ENCODE data around the gene TMTC3.

Gene TMTC3

DNA sequence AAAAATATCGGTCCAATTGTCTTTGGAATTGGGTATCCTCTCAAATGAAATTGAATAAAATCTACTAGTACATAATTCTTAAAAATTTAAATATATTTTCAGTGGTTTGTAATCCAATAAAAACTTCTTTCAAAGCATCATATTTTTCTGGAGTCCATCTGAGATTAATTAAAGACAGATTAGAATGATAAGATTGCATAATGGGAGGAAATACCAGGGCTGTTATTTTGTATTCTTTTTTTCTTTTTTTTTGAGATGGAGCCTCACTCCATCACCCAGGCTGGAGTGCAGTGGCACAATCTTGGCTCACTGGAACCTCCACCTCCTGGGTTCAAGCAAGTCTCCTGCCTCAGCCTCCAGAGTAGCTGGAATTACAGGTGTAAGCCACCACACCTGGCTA lies 103.8 kb downstream of the TMTC3 start:
- no peaks in the 10 kb centered on the region for H3K27me3 ChIP-seq (ENCODE audit: low read depth)
- DNase-seq (ENCODE audit: low spot score in 2 of 2), result no peak
- peaks cover 9% of the 10 kb centered on the region for H3K4me1 ChIP-seq
- H3K9me3 ChIP-seq, result no peaks in the 10 kb centered on the region
- no peak overlapping the region for H3K4me3 ChIP-seq
- H3K36me3 ChIP-seq (replicated peaks), result no peaks in the 10 kb centered on the region
- in situ Hi-C loops (cut with MboI; ENCODE audit: low sequenced_read_pairs), result no loop called here

GRCh38 chr12:88247241-88247643 lies 105.1 kb downstream of the TMTC3 start:
- no peak for DNase-seq (ENCODE audit: low spot score in 2 of 2)
- H3K27me3 ChIP-seq (ENCODE audit: low read depth), result no peaks in the 10 kb centered on the region
- H3K4me1 ChIP-seq, result peaks cover 9% of the 10 kb centered on the region
- in situ Hi-C loops (cut with MboI; ENCODE audit: low sequenced_read_pairs), result no loop called here
- no peak overlapping the region for H3K4me3 ChIP-seq
- H3K9me3 ChIP-seq, result no peaks in the 10 kb centered on the region
- H3K36me3 ChIP-seq (replicated peaks), result no peaks in the 10 kb centered on the region

DNA sequence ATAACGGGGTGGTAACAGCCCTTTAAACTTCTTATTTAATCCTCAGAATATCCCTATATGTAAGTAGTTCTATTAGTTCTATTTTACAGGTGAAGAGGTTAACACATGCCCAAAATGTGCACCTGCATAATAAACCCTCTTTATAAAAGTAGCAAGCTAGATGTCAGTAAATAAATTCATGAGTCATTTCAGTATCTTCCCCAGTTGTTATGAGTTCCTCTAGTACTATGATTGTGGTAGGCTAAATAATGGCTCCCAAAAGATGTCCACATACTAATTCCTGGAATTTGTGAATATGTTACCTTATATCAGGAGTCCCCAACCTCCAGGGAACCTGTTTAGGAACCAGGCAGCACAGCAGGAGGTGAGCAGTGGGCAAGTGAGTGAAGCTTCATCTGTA lies 106.5 kb downstream of the TMTC3 start:
- H3K4me3 ChIP-seq, result no peak overlapping the region
- DNase-seq (ENCODE audit: low spot score in 2 of 2), result no peak
- H3K9me3 ChIP-seq, result no peaks in the 10 kb centered on the region
- H3K4me1 ChIP-seq, result peaks cover 9% of the 10 kb centered on the region
- in situ Hi-C loops (cut with MboI; ENCODE audit: low sequenced_read_pairs), result no loop called here
- H3K27me3 ChIP-seq (ENCODE audit: low read depth), result no peaks in the 10 kb centered on the region
- H3K36me3 ChIP-seq (replicated peaks), result no peaks in the 10 kb centered on the region

Measured in HAP-1 (cell line).